ENCODE measurements around the gene POLG2. TPM values are rescaled to one million over a fixed set of nuclear protein-coding genes. Genes with fewer than 3 reads are reported as not detected.

Gene POLG2
- total RNA-seq, result 10 to 100 TPM; 37.1 to 39.0 TPM
- total RNA-seq, result 46.5 to 55.0 reads per million in 2 donors

DNA sequence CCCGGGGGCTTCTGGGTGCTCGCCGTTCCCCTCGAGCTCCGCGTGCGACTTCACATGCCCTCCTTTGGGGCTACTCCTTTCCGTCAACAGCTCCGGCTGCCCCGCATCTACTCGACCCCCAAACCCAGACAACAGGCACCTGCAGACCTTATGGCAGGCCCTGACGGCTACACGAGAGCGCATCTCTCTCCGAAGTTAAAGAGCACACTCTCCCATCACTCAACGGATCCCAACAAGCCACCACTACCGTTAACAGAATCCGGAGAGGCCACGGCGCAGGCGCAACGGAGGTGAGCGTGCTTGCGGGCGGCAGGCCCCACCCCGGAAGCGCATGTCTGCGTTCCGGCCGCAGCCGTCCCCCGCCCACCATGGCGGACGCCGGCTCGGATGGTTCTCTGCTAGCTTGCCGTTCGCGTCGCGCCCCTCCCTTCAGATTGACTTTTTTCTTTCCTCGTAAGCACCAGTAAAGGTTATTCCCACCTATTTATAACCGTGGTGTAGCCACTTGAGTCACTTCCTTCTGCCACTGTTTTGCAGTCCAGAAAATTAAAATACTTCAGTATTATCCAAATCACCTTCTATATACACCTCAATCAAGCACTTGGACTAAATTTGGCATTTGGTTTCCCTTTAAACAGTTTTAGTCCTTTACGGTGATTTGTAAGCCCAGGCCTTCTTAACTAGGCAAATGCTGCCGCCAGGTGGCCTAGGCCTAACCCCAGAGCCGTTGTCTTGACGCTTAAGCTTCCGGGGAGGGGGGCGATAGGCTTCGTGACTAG, at the start of gene POLG2:
Gene POLG2, minus strand, starts transcription at position 269 of the 779 bp plus-strand sequence. Its CDS starts 86 bp downstream, at position 183.
- DNase-seq (peak; percentile 95 to 97 (median 95)), ATAC-seq (peak; percentile 82)
- Mint-ChIP-seq H3K27me3 (no peaks in the 10 kb centered on the region), H3K4me3 (peak within 1 kb of the TSS; percentile 100), H3K36me3 (ENCODE audit: low read depth) (peaks cover 15% of the 10 kb centered on the region), H3K4me1 (peaks cover 62% of the 10 kb centered on the region), H3K27ac (peak within 1 kb of the TSS; percentile 100)
- H3K9me3 ChIP-seq (ENCODE audit: control insufficient read depth, low read length, poor library complexity, severe bottlenecking), result no peaks in the 10 kb centered on the region

- Mint-ChIP-seq H3K27ac (no peak overlapping the region), H3K36me3 (ENCODE audit: low read depth) (peaks cover 4% of the 10 kb centered on the region), H3K4me1 (peaks cover 2% of the 10 kb centered on the region), H3K4me3 (no peak overlapping the region), H3K27me3 (no peaks in the 10 kb centered on the region)
- H3K9me3 ChIP-seq (ENCODE audit: control insufficient read depth, low read length, poor library complexity, severe bottlenecking), result no peaks in the 10 kb centered on the region
- no peak for DNase-seq
- ATAC-seq, result no peak
These were observed 47.9 kb upstream of the POLG2 start for GRCh38 chr17:64544742-64545141.

DNA sequence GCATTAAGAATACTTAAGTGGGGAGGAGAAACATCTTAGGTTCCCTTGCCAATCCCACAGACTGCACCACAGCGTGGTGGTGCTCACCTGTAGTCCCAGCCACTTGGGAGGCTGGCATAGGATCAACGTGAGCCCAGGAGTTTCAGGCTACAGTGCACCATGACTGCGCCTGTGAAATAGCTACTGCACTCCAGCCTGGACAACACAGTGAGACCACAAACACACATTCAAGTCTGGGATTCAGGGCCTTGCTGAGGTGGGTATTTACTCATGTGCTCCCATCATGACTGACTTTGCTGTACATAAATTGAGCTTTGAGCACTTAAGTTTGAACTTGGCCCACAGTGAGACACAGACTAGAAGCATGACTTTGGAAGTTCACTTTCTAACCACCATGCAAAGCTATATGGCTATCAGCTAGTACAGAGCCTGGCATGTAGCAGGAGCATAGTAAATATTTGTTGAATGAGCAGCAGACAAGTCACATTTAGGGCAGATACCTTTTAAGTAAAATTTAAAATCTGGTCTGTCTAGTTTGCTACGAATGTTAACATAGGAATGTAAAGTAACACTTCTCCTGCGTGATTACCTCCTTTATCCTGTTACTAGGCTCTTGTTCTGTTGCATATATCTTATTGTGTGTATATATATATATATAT, 43.4 kb upstream of the POLG2 start:
- no peak for DNase-seq
- Mint-ChIP-seq H3K36me3 (ENCODE audit: low read depth) (peaks cover 15% of the 10 kb centered on the region), H3K27me3 (no peaks in the 10 kb centered on the region), H3K27ac (no peak overlapping the region), H3K4me3 (peak overlapping the region; percentile 61), H3K4me1 (peaks cover 14% of the 10 kb centered on the region)
- no peak for ATAC-seq
- no peaks in the 10 kb centered on the region for H3K9me3 ChIP-seq (ENCODE audit: control insufficient read depth, low read length, poor library complexity, severe bottlenecking)

DNA sequence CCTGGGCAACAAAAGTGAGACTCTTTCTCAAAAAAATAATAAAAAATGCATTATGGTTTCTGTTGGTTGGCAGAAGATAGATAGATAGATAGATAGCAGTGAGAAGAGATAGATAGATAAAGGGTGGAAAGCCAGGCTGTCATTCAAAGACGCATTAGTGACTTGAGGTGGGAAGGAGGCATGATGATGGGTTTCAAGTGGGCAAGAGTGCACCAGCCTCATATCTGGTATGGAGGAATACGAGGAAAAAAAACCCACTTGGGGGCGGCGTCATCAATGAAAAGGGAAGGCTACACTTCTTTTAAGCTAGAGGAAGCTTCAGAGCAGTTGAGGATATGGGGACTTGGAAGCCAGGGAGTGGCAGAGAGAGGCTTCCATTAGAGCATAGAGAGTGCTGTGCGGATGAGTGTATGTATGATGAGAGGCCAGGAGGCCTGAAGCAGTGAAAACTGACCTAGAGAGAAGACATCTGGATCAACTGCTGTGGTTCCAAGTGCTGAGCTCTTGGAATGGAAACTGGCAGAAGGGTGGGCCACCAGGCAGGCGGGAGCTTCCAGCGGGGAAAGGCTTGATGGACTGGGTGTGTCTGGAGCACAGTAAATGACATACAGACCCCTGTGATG, 41.8 kb upstream of the POLG2 start:
- Mint-ChIP-seq H3K4me3 (no peak overlapping the region), H3K27ac (peak overlapping the region; percentile 94), H3K36me3 (ENCODE audit: low read depth) (peaks cover 15% of the 10 kb centered on the region), H3K4me1 (peaks cover 16% of the 10 kb centered on the region), H3K27me3 (no peaks in the 10 kb centered on the region)
- DNase-seq (no peak), ATAC-seq (no peak)
- no peaks in the 10 kb centered on the region for H3K9me3 ChIP-seq (ENCODE audit: control insufficient read depth, low read length, poor library complexity, severe bottlenecking)

DNA sequence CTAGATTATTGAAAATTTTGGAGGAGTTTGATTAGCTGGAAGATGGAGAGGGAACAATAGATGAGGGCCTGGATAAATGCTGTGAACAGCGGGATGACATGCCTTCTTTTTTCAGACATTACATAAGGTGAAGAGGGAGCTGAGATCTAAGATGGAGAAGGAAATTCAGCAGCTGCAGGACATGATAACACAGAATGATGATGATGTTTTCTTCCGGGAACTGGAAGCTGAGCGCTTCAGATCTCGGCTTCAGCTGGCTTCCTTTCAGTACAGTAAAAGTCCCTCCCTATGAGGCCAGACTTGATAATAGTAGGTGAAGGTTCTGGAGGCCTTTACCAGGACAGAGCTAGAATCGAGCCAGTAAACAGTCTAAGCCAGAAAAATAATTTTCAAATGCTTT, 40.6 kb upstream of the POLG2 start:
- Mint-ChIP-seq H3K27me3 (no peaks in the 10 kb centered on the region), H3K4me1 (peaks cover 16% of the 10 kb centered on the region), H3K36me3 (ENCODE audit: low read depth) (peaks cover 13% of the 10 kb centered on the region), H3K27ac (peak overlapping the region; percentile 51), H3K4me3 (no peak overlapping the region)
- ATAC-seq, result no peak
- DNase-seq, result no peak
- H3K9me3 ChIP-seq (ENCODE audit: control insufficient read depth, low read length, poor library complexity, severe bottlenecking), result no peaks in the 10 kb centered on the region

GRCh38 chr17:64536913-64537312, 40.1 kb upstream of the POLG2 start:
- H3K4me3 Mint-ChIP-seq, result no peak overlapping the region
- peaks cover 16% of the 10 kb centered on the region for H3K4me1 Mint-ChIP-seq
- peak overlapping the region; percentile 51 for H3K27ac Mint-ChIP-seq
- H3K36me3 Mint-ChIP-seq (ENCODE audit: low read depth), result peaks cover 13% of the 10 kb centered on the region
- ATAC-seq, result no peak
- DNase-seq, result no peak
- no peaks in the 10 kb centered on the region for H3K9me3 ChIP-seq (ENCODE audit: control insufficient read depth, low read length, poor library complexity, severe bottlenecking)
- no peaks in the 10 kb centered on the region for H3K27me3 Mint-ChIP-seq

DNA sequence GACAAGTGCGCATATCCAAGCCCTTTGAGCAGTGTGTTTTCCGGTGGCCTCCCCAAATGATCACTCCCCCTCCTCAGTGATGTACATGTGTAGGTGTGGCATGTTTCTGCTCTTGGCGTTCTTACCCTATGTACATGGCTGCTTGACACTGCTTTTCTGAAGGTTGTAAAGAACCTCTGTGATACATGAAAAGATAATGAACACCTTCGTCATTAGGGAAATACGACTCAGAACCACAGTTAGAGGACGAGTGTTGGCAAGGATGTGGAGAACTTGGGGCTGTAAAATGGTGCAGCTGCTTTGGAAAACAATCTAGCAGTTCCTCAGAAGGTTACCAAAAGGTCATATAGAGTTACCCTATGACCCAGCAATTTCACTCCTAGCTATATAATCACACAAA, 38.5 kb upstream of the POLG2 start:
- DNase-seq (no peak), ATAC-seq (no peak)
- no peak overlapping the region for H3K27ac Mint-ChIP-seq
- H3K4me3 Mint-ChIP-seq, result no peak overlapping the region
- no peaks in the 10 kb centered on the region for H3K27me3 Mint-ChIP-seq
- peaks cover 16% of the 10 kb centered on the region for H3K36me3 Mint-ChIP-seq (ENCODE audit: low read depth)
- H3K4me1 Mint-ChIP-seq, result peaks cover 14% of the 10 kb centered on the region
- no peaks in the 10 kb centered on the region for H3K9me3 ChIP-seq (ENCODE audit: control insufficient read depth, low read length, poor library complexity, severe bottlenecking)

- H3K9me3 ChIP-seq (ENCODE audit: control insufficient read depth, low read length, poor library complexity, severe bottlenecking), result no peaks in the 10 kb centered on the region
- Mint-ChIP-seq H3K4me1 (peaks cover 12% of the 10 kb centered on the region), H3K27ac (no peak overlapping the region), H3K4me3 (no peak overlapping the region), H3K27me3 (no peaks in the 10 kb centered on the region), H3K36me3 (ENCODE audit: low read depth) (peaks cover 21% of the 10 kb centered on the region)
- no peak for DNase-seq
- peak; percentile 39 for ATAC-seq
These were observed 37.3 kb upstream of the POLG2 start for GRCh38 chr17:64534187-64534586.

DNA sequence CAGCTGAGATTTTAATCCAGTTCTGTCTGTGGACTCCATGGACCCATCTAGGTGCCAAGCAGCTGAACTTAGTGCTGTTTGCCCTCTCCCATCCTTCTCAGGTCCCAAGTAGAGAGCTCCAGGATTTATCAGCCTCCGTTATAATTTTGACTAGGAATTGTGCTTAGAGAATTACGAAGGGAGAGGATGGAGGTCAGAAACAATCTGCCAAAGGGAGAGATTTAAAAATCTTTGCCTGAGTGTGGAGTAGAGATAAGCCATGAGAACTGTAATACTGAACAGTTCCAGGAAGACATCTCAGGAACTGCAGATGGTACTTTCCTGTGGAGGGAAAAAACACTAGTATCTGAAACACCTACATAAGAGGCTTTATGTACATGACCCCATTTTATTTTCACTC, 36.9 kb upstream of the POLG2 start:
- Mint-ChIP-seq H3K4me1 (peaks cover 9% of the 10 kb centered on the region), H3K4me3 (no peak overlapping the region), H3K27ac (peak overlapping the region; percentile 67), H3K36me3 (ENCODE audit: low read depth) (peaks cover 18% of the 10 kb centered on the region), H3K27me3 (no peaks in the 10 kb centered on the region)
- DNase-seq, result no peak
- H3K9me3 ChIP-seq (ENCODE audit: control insufficient read depth, low read length, poor library complexity, severe bottlenecking), result no peaks in the 10 kb centered on the region
- no peak for ATAC-seq

GRCh38 chr17:64532409-64532808, 35.6 kb upstream of the POLG2 start:
- H3K27ac Mint-ChIP-seq, result peak overlapping the region; percentile 67

DNA sequence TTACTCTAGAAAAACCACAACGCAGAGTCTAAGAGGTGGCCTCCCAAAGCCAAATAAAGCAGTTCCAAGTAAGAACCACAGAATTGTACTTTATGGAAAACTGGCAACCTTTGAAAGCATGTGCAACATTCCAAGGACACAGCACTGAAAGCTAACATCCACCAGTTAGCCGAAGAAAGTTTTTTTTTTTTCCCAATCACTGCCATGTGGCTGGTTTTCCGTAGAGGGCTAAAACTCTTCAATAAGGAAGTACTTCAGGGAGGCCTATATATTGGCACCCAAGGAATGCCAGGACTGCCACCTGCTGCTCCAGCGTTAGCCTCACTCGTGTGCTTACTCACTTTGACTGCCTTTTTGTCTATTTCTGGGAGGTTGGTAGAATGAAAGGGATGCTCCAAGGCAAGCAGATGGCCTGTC, 35.1 kb upstream of the POLG2 start:
- peaks cover 11% of the 10 kb centered on the region for H3K36me3 Mint-ChIP-seq (ENCODE audit: low read depth)
- H3K4me1 Mint-ChIP-seq, result peaks cover 2% of the 10 kb centered on the region
- no peak overlapping the region for H3K4me3 Mint-ChIP-seq
- H3K27ac Mint-ChIP-seq, result no peak overlapping the region
- DNase-seq, result no peak
- no peaks in the 10 kb centered on the region for H3K27me3 Mint-ChIP-seq
- no peaks in the 10 kb centered on the region for H3K9me3 ChIP-seq (ENCODE audit: control insufficient read depth, low read length, poor library complexity, severe bottlenecking)
- no peak for ATAC-seq

More at GRCh38 chr17:64532409-64532808, 35.6 kb upstream of the POLG2 start:
- DNase-seq, result no peak
- H3K9me3 ChIP-seq (ENCODE audit: control insufficient read depth, low read length, poor library complexity, severe bottlenecking), result no peaks in the 10 kb centered on the region
- no peak for ATAC-seq
- no peak overlapping the region for H3K4me3 Mint-ChIP-seq
- peaks cover 14% of the 10 kb centered on the region for H3K36me3 Mint-ChIP-seq (ENCODE audit: low read depth)
- H3K27me3 Mint-ChIP-seq, result no peaks in the 10 kb centered on the region
- H3K4me1 Mint-ChIP-seq, result peaks cover 4% of the 10 kb centered on the region

GRCh38 chr17:64529221-64529620, 32.4 kb upstream of the POLG2 start:
- DNase-seq (no peak), ATAC-seq (no peak)
- Mint-ChIP-seq H3K4me3 (no peak overlapping the region), H3K4me1 (peaks cover 2% of the 10 kb centered on the region), H3K27ac (no peak overlapping the region), H3K27me3 (no peaks in the 10 kb centered on the region), H3K36me3 (ENCODE audit: low read depth) (peaks cover 12% of the 10 kb centered on the region)
- no peaks in the 10 kb centered on the region for H3K9me3 ChIP-seq (ENCODE audit: control insufficient read depth, low read length, poor library complexity, severe bottlenecking)

DNA sequence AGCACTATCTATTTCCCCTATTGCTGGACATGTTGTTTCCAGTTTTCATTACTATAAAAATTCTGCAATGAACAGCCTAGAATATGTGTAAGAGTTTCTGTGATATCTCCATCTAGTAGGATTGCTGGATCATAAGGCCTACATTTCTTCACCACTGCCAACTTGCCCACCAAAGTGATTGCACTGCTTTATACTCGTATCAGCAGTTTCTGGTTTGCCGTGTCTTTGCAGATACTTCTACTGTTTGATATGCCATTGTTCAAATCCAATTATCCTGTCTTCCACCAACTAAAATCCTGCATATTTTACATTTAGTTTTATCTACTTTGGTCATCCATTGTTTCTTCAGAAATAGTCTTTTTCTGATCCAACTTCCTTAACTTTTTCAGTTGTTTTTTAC, 31.1 kb upstream of the POLG2 start:
- Mint-ChIP-seq H3K36me3 (ENCODE audit: low read depth) (peaks cover 13% of the 10 kb centered on the region), H3K4me3 (no peak overlapping the region), H3K27me3 (no peaks in the 10 kb centered on the region), H3K4me1 (peaks cover under 1% of the 10 kb centered on the region), H3K27ac (no peak overlapping the region)
- ATAC-seq (no peak), DNase-seq (no peak)
- H3K9me3 ChIP-seq (ENCODE audit: control insufficient read depth, low read length, poor library complexity, severe bottlenecking), result no peaks in the 10 kb centered on the region
